ENCODE measurements around the gene FPGS. TPM values are rescaled to one million over a fixed set of nuclear protein-coding genes. Genes with fewer than 3 reads are reported as not detected.

The FPGS gene
- total RNA-seq, 2 donors from 2014 or later = 117 TPM

DNA sequence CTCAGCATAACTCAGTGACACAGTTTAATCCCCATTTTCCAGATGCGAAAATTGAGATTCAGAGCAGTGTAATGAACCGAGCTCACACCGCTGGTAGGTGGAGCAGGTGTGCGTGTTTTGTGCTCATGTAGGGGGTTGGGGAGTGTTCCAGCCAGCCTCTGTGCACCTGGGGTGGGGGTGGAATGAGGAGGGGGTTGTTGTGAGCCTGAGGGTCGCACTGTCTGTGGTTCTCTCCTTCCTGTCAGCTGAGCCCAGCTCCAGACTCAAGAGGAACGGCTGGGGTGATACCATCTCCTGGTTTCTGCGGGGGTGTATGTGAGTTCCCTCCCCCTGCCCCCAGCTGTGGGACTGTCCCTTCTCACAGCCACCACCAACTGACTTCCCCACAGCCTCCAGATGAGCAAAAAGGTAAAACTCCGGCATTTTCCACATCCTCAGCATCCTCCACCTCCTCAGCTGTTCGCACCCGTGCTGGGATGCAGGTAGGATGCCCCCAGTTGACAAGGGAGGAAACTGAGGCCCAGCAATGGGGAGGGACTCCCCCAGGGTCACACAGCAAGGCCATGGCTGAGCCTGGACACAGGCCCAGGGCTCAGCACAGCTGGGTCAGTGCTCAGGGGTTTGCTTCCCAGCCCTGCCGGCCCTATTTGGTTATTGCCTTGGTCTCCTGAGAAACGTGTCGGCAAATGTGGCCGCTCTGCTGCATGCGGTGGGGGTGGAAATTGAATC is 26.3 kb upstream of the FPGS start:
- intact Hi-C loops (cut with DNase I) = no loop called here
- Histone ChIP-seq H3K27me3 (replicated peaks; ENCODE audit: insufficient read depth) (no peaks in the 10 kb centered on the region), H3K36me3 (no peaks in the 10 kb centered on the region), H3K4me3 (no peak overlapping the region), H3K4me1 (replicated peaks) (no peaks in the 10 kb centered on the region), H3K27ac (no peak overlapping the region), H3K9me3 (no peaks in the 10 kb centered on the region)
- 68% methylated on average over 15 of the region's 15 CpGs for WGBS
- TF ChIP-seq POLR2A (IDR thresholded peaks at IDR 0.05) = no peak
- TF ChIP-seq, protein P1, sequence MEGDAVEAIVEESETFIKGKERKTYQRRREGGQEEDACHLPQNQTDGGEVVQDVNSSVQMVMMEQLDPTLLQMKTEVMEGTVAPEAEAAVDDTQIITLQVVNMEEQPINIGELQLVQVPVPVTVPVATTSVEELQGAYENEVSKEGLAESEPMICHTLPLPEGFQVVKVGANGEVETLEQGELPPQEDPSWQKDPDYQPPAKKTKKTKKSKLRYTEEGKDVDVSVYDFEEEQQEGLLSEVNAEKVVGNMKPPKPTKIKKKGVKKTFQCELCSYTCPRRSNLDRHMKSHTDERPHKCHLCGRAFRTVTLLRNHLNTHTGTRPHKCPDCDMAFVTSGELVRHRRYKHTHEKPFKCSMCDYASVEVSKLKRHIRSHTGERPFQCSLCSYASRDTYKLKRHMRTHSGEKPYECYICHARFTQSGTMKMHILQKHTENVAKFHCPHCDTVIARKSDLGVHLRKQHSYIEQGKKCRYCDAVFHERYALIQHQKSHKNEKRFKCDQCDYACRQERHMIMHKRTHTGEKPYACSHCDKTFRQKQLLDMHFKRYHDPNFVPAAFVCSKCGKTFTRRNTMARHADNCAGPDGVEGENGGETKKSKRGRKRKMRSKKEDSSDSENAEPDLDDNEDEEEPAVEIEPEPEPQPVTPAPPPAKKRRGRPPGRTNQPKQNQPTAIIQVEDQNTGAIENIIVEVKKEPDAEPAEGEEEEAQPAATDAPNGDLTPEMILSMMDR (IDR thresholded peaks at IDR 0.05) = no peak
- no peak for TF ChIP-seq POLR2AphosphoS5 (IDR thresholded peaks at IDR 0.05)
- no peak for DNase-seq (ENCODE audit: low spot score)

DNA sequence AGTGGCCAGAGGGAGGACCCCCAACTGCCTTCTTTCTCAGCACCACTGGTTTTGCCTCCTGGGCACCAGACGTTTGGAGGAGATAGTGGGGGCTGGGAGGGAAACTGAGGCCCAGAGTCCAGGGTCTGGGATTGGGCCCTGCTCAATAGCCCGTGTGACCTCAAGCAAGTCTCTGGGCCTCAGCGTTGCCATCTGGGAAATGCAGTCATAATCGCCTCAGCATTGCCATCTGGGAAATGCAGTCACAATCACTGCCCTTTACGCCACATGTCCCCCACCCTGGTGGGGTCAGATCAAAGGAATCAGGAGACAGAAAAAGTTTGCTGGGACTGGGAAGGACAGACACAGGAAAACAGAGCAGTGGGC is 25.8 kb upstream of the FPGS start:
- H3K4me1 ChIP-seq (replicated peaks) = no peaks in the 10 kb centered on the region
- no peaks in the 10 kb centered on the region for H3K27me3 ChIP-seq (replicated peaks; ENCODE audit: insufficient read depth)
- H3K4me3 ChIP-seq = no peak overlapping the region
- no peaks in the 10 kb centered on the region for H3K36me3 ChIP-seq
- 85% methylated on average over 5 of the region's 5 CpGs for WGBS
- no peak for DNase-seq (ENCODE audit: low spot score)
- no peak overlapping the region for H3K27ac ChIP-seq
- intact Hi-C loops (cut with DNase I) = no loop called here
- TF ChIP-seq POLR2A (IDR thresholded peaks at IDR 0.05) = no peak
- TF ChIP-seq, protein P1 (IDR thresholded peaks at IDR 0.05) = no peak
- TF ChIP-seq POLR2AphosphoS5 (IDR thresholded peaks at IDR 0.05) = no peak
- H3K9me3 ChIP-seq = no peaks in the 10 kb centered on the region

DNA sequence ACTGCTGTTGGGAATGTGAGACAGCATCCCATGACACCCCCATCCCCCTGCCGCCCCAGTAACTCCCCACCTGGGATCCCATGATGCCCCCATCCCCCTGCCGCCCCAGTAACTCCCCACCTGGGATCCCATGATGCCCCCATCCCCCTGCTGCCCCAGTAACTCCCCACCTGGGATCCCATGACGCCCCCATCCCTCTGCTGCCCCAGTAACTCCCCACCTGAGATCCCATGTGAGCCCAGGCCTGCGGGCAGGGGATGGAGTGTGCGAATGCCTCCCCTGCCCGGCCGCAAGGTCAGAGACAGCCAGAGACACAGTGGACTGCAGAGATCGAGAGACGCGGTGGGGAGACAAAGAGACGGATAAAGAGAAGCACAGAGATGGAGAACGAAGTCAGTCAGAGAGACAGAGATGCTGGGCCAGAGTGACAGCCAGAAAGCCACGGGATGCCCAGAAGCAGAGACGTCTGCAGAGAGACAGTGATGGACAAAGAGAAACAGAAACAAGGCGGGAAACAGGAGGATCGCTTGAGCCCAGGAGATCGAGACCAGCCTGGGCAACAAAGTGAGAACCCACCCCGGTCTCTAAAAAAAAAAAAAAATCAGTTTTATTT is 25.2 kb upstream of the FPGS start:
- WGBS = 78% methylated on average over 18 of the region's 18 CpGs
- Histone ChIP-seq H3K27me3 (replicated peaks; ENCODE audit: insufficient read depth) (no peaks in the 10 kb centered on the region), H3K9me3 (no peaks in the 10 kb centered on the region), H3K27ac (no peak overlapping the region), H3K4me1 (replicated peaks) (no peaks in the 10 kb centered on the region), H3K36me3 (no peaks in the 10 kb centered on the region), H3K4me3 (no peak overlapping the region)
- DNase-seq (ENCODE audit: low spot score) = no peak
- intact Hi-C loops (cut with DNase I) = no loop called here
- TF ChIP-seq, protein P1 (IDR thresholded peaks at IDR 0.05) = no peak
- no peak for TF ChIP-seq POLR2A (IDR thresholded peaks at IDR 0.05)
- TF ChIP-seq POLR2AphosphoS5 (IDR thresholded peaks at IDR 0.05) = no peak

DNA sequence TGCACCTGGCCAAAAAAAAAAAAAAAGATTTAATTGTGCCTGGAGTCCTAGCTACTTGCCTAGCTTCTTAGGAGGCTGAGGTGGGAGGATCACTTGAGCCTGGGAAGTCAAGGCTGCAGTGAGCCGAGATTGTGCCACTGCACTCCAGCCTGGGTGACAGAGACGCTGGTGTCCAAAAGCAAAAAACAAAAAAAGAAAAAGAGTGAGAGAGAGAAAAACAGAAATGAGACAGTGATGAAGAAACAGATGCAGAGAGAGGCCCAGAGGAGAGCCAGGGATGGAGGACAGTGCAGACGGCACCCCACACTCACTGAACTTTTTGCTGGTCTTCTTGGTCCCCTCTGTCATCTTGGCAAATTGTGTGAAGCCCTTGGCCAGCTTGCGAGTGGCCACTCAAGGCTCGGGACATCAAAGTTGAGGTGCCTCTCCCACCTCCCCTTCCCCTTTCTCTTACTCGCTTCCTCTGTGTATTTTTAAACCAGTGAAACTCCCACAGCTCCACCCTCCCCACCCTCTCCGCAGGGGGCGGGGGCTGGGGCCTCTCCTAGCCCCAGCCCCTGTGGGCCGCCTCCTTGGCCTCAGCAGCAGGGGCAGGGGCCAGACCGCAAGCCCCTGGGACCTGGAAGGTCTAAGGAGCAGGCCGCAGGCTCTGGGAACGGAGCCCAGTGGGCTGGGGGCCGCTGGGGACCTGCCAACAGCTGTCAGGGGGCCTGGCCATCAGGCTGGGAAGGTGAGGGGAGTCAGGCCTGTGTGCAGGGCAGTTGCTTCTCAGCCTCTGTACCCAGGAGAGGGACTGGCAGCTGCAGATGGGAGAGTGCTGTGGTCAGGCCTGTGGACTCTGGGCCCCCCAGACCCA is 24.2 kb upstream of the FPGS start, which contains the start of gene SH2D3C:
SH2D3C (minus strand) TSS at position 387 of the 856 bp plus-strand sequence; CDS start at position 348, 39 bp downstream.
- H3K27me3 ChIP-seq (replicated peaks; ENCODE audit: insufficient read depth) = no peaks in the 10 kb centered on the region
- no peak for DNase-seq (ENCODE audit: low spot score)
- no peaks in the 10 kb centered on the region for H3K9me3 ChIP-seq
- 53% methylated on average over 13 of the region's 13 CpGs for WGBS
- no peaks in the 10 kb centered on the region for H3K4me1 ChIP-seq (replicated peaks)
- intact Hi-C loops (cut with DNase I) = no loop called here
- H3K36me3 ChIP-seq = no peaks in the 10 kb centered on the region
- H3K4me3 ChIP-seq = no peak within 1 kb of the TSS
- no peak for TF ChIP-seq POLR2AphosphoS5 (IDR thresholded peaks at IDR 0.05)
- TF ChIP-seq, protein P1 (IDR thresholded peaks at IDR 0.05) = no peak
- TF ChIP-seq POLR2A (IDR thresholded peaks at IDR 0.05) = no peak
- no peak within 1 kb of the TSS for H3K27ac ChIP-seq

All from prostate gland (tissue), 2 donors.